Measurements from ENCODE around the gene DHX35.

DHX35 gene

DNA sequence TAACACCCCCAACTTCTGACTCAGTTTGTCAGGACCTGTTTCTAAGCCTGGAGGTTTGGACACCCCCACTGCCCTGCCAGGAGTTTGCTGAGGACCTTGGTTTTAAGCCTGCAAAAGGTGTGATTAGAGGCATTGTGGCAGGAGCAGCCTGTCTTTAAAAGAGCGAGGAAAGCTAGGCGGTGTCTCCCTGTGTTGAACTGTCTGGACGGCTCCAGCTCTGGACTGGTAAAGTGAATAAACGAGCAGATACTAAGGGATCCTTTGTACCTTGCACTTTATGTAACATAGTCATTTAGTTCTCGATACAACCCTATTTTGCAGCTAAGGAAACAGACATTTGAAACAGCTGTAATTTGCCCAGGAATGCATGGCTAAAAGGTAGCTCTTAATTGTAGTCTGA, 21.5 kb upstream of the DHX35 start:
- no peak overlapping the region for H2BK120ac ChIP-seq (ENCODE audit: low read depth, low read length)
- no peak overlapping the region for H3K23ac ChIP-seq (ENCODE audit: low read length in 2 of 2)
- DNase-seq, result no peak
- H2BK15ac ChIP-seq (ENCODE audit: low read depth, poor library complexity, severe bottlenecking), result no peak overlapping the region
- no peak overlapping the region for H2AFZ ChIP-seq (ENCODE audit: low read depth, low read length)
- no peak overlapping the region for H3K27ac ChIP-seq (ENCODE audit: low read length, poor library complexity, severe bottlenecking)
- H4K8ac ChIP-seq (ENCODE audit: low read length), result no peak overlapping the region
- H3K4me1 ChIP-seq (ENCODE audit: control insufficient read depth, insufficient read depth, low read depth, low read length), result peaks cover 6% of the 10 kb centered on the region
- H3K4me3 ChIP-seq (ENCODE audit: insufficient read depth in 1 of 2, low read depth in 1 of 2, low read length in 2 of 2), result no peak overlapping the region
- peaks cover 36% of the 10 kb centered on the region for H3K79me1 ChIP-seq (replicated peaks; ENCODE audit: low read length, poor library complexity, severe bottlenecking)
- H4K91ac ChIP-seq (ENCODE audit: low read length), result no peak overlapping the region
- H3K36me3 ChIP-seq (ENCODE audit: control insufficient read depth in 1 of 2, insufficient read depth in 2 of 2, low read depth in 1 of 2, low read length in 2 of 2), result no peaks in the 10 kb centered on the region
- H2BK5ac ChIP-seq (ENCODE audit: low read depth, low read length, poor library complexity, severe bottlenecking), result no peak overlapping the region
- H3K14ac ChIP-seq (ENCODE audit: low read length in 2 of 2), result no peak overlapping the region
- no peak overlapping the region for H3K4ac ChIP-seq (ENCODE audit: low read depth in 1 of 2, low read length in 2 of 2)
- no peak overlapping the region for H3K18ac ChIP-seq (ENCODE audit: low read depth in 1 of 2, low read length in 2 of 2)
- no peak overlapping the region for H3K9ac ChIP-seq (ENCODE audit: low read length)
- 95% methylated on average over 5 of the region's 5 CpGs for WGBS
- H2AK5ac ChIP-seq (ENCODE audit: low read length, severe bottlenecking), result no peak overlapping the region
- H3K4me2 ChIP-seq (ENCODE audit: low read length, poor library complexity, severe bottlenecking), result no peak overlapping the region
- no peak overlapping the region for H2BK12ac ChIP-seq (ENCODE audit: low read length in 2 of 2)
- H3K27me3 ChIP-seq (ENCODE audit: control insufficient read depth in 1 of 2, insufficient read depth in 1 of 2, low read length in 2 of 2), result no peaks in the 10 kb centered on the region
- H3K9me3 ChIP-seq (ENCODE audit: control insufficient read depth, low read length), result no peaks in the 10 kb centered on the region

DNA sequence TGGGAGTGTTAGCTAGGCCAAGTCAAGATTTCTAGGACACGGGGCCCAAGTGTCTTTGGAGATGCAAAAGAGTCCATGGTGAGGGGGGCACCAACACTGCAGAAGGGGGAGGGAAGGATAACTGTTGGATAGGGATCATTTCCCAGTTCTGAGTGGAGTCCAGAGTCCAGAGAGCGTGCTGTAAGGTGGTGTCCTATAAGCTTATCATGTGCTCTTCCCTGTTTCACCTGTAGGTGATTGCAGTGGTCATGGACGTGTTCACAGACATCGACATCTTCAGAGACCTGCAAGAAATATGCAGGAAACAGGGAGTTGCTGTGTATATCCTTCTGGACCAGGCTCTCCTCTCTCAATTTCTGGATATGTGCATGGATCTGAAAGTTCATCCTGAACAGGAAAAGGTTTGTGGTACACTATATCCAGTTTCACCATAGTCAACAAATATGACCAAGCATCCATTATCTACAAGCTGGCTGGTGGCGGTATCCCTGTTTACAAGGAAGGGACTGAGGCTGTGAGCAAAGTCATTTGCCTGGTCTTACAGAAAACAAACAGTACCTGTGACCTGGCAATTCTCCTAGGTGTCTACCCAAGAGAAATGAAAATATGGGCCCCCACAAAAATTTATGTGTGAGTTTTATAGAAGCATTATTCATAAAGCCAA, 20.3 kb upstream of the DHX35 start:
- 97% methylated on average over 5 of the region's 5 CpGs for WGBS
- no peak overlapping the region for H3K9ac ChIP-seq (ENCODE audit: low read length)
- no peak overlapping the region for H2BK12ac ChIP-seq (ENCODE audit: low read length in 2 of 2)
- no peaks in the 10 kb centered on the region for H3K36me3 ChIP-seq (ENCODE audit: control insufficient read depth in 1 of 2, insufficient read depth in 2 of 2, low read depth in 1 of 2, low read length in 2 of 2)
- no peaks in the 10 kb centered on the region for H3K4me1 ChIP-seq (ENCODE audit: control insufficient read depth, insufficient read depth, low read depth, low read length)
- no peak for DNase-seq
- no peaks in the 10 kb centered on the region for H3K9me3 ChIP-seq (ENCODE audit: control insufficient read depth, low read length)
- H4K8ac ChIP-seq (ENCODE audit: low read length), result no peak overlapping the region
- no peak overlapping the region for H4K91ac ChIP-seq (ENCODE audit: low read length)
- H2BK120ac ChIP-seq (ENCODE audit: low read depth, low read length), result no peak overlapping the region
- H2AK5ac ChIP-seq (ENCODE audit: low read length, severe bottlenecking), result no peak overlapping the region
- H3K18ac ChIP-seq (ENCODE audit: low read depth in 1 of 2, low read length in 2 of 2), result no peak overlapping the region
- no peak overlapping the region for H2BK15ac ChIP-seq (ENCODE audit: low read depth, poor library complexity, severe bottlenecking)
- no peak overlapping the region for H3K27ac ChIP-seq (ENCODE audit: low read length, poor library complexity, severe bottlenecking)
- H2BK5ac ChIP-seq (ENCODE audit: low read depth, low read length, poor library complexity, severe bottlenecking), result no peak overlapping the region
- H3K27me3 ChIP-seq (ENCODE audit: control insufficient read depth in 1 of 2, insufficient read depth in 1 of 2, low read length in 2 of 2), result no peaks in the 10 kb centered on the region
- no peak overlapping the region for H3K14ac ChIP-seq (ENCODE audit: low read length in 2 of 2)
- H3K4me2 ChIP-seq (ENCODE audit: low read length, poor library complexity, severe bottlenecking), result no peak overlapping the region
- no peak overlapping the region for H3K23ac ChIP-seq (ENCODE audit: low read length in 2 of 2)
- no peak overlapping the region for H3K4me3 ChIP-seq (ENCODE audit: insufficient read depth in 1 of 2, low read depth in 1 of 2, low read length in 2 of 2)
- H3K4ac ChIP-seq (ENCODE audit: low read depth in 1 of 2, low read length in 2 of 2), result no peak overlapping the region
- peaks cover 34% of the 10 kb centered on the region for H3K79me1 ChIP-seq (replicated peaks; ENCODE audit: low read length, poor library complexity, severe bottlenecking)
- H2AFZ ChIP-seq (ENCODE audit: low read depth, low read length), result no peak overlapping the region

DNA sequence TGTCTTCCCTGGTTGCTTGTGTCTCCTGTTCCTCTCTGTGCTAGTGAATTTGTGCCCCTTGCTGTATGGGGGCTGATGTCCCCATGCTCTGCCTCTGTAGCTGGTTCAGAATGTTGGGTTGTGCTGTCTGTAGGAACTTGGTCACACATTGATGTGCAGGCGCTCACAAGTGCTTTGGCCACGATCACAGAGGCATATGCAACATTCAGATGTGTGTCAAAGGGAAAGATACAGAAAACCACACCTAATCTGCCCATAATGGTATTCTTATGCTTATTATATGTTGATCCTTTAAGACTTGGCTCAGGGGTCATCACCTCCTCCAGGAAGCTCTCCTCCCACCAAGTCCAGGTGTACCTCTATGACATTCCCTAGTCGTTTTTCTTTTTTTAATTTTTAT, 17.1 kb upstream of the DHX35 start:
- Histone ChIP-seq H3K4ac (ENCODE audit: low read depth in 1 of 2, low read length in 2 of 2) (no peak overlapping the region), H3K18ac (ENCODE audit: low read depth in 1 of 2, low read length in 2 of 2) (no peak overlapping the region), H2AFZ (ENCODE audit: low read depth, low read length) (no peak overlapping the region), H3K4me1 (ENCODE audit: control insufficient read depth, insufficient read depth, low read depth, low read length) (no peaks in the 10 kb centered on the region), H3K27me3 (ENCODE audit: control insufficient read depth in 1 of 2, insufficient read depth in 1 of 2, low read length in 2 of 2) (no peaks in the 10 kb centered on the region), H2BK12ac (ENCODE audit: low read length in 2 of 2) (no peak overlapping the region), H3K4me3 (ENCODE audit: insufficient read depth in 1 of 2, low read depth in 1 of 2, low read length in 2 of 2) (no peak overlapping the region), H3K4me2 (ENCODE audit: low read length, poor library complexity, severe bottlenecking) (no peak overlapping the region), H4K8ac (ENCODE audit: low read length) (no peak overlapping the region), H3K9ac (ENCODE audit: low read length) (no peak overlapping the region), H3K23ac (ENCODE audit: low read length in 2 of 2) (no peak overlapping the region), H3K14ac (ENCODE audit: low read length in 2 of 2) (no peak overlapping the region), H2AK5ac (ENCODE audit: low read length, severe bottlenecking) (no peak overlapping the region), H3K27ac (ENCODE audit: low read length, poor library complexity, severe bottlenecking) (no peak overlapping the region), H2BK15ac (ENCODE audit: low read depth, poor library complexity, severe bottlenecking) (no peak overlapping the region), H4K91ac (ENCODE audit: low read length) (no peak overlapping the region), H3K79me1 (replicated peaks; ENCODE audit: low read length, poor library complexity, severe bottlenecking) (peaks cover 31% of the 10 kb centered on the region), H2BK120ac (ENCODE audit: low read depth, low read length) (no peak overlapping the region), H2BK5ac (ENCODE audit: low read depth, low read length, poor library complexity, severe bottlenecking) (no peak overlapping the region), H3K36me3 (ENCODE audit: control insufficient read depth in 1 of 2, insufficient read depth in 2 of 2, low read depth in 1 of 2, low read length in 2 of 2) (no peaks in the 10 kb centered on the region), H3K9me3 (ENCODE audit: control insufficient read depth, low read length) (no peaks in the 10 kb centered on the region)
- DNase-seq, result no peak
- WGBS, result no CpG with 5 or more reads among the region's 3 CpGs

DNA sequence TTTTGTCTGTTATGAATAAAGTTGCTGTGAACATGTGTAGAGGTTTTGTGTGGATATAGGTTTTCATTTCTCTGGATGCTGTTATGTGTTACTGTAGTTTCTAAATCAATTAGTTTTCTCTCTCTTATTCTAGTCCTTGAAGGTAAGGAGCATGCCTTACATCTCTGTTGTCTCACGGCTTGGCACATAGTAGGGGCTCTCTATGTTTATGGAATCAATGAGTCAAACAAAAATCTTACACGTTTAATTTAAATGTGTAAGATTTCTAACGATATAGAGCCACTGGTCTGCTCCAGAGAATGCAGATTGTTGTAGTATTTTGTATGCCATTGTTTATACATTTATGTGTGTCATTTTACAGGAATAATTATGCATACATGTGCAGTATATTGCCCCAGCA, 15.3 kb upstream of the DHX35 start:
- no peak overlapping the region for H3K23ac ChIP-seq (ENCODE audit: low read length in 2 of 2)
- H2BK12ac ChIP-seq (ENCODE audit: low read length in 2 of 2), result no peak overlapping the region
- H4K91ac ChIP-seq (ENCODE audit: low read length), result no peak overlapping the region
- no peak overlapping the region for H2BK5ac ChIP-seq (ENCODE audit: low read depth, low read length, poor library complexity, severe bottlenecking)
- no peaks in the 10 kb centered on the region for H3K9me3 ChIP-seq (ENCODE audit: control insufficient read depth, low read length)
- no peak overlapping the region for H2BK15ac ChIP-seq (ENCODE audit: low read depth, poor library complexity, severe bottlenecking)
- H4K8ac ChIP-seq (ENCODE audit: low read length), result no peak overlapping the region
- no peak overlapping the region for H3K4me2 ChIP-seq (ENCODE audit: low read length, poor library complexity, severe bottlenecking)
- no peak overlapping the region for H3K27ac ChIP-seq (ENCODE audit: low read length, poor library complexity, severe bottlenecking)
- no peak overlapping the region for H3K4me3 ChIP-seq (ENCODE audit: insufficient read depth in 1 of 2, low read depth in 1 of 2, low read length in 2 of 2)
- no peaks in the 10 kb centered on the region for H3K27me3 ChIP-seq (ENCODE audit: control insufficient read depth in 1 of 2, insufficient read depth in 1 of 2, low read length in 2 of 2)
- no peak overlapping the region for H3K18ac ChIP-seq (ENCODE audit: low read depth in 1 of 2, low read length in 2 of 2)
- no peak overlapping the region for H3K4ac ChIP-seq (ENCODE audit: low read depth in 1 of 2, low read length in 2 of 2)
- no peak overlapping the region for H2AK5ac ChIP-seq (ENCODE audit: low read length, severe bottlenecking)
- peaks cover 29% of the 10 kb centered on the region for H3K79me1 ChIP-seq (replicated peaks; ENCODE audit: low read length, poor library complexity, severe bottlenecking)
- no peak overlapping the region for H2AFZ ChIP-seq (ENCODE audit: low read depth, low read length)
- H3K14ac ChIP-seq (ENCODE audit: low read length in 2 of 2), result no peak overlapping the region
- H3K9ac ChIP-seq (ENCODE audit: low read length), result no peak overlapping the region
- H3K36me3 ChIP-seq (ENCODE audit: control insufficient read depth in 1 of 2, insufficient read depth in 2 of 2, low read depth in 1 of 2, low read length in 2 of 2), result peaks cover 3 to 5% of the 10 kb centered on the region in 2 experiments
- no peak for DNase-seq
- 98% methylated on average over 3 of the region's 3 CpGs for WGBS
- no peak overlapping the region for H2BK120ac ChIP-seq (ENCODE audit: low read depth, low read length)
- H3K4me1 ChIP-seq (ENCODE audit: control insufficient read depth, insufficient read depth, low read depth, low read length), result no peaks in the 10 kb centered on the region
